OCI-LY7 (cell line): ENCODE data around the gene SPIB. TPM values are rescaled to one million over a fixed set of nuclear protein-coding genes. Genes with fewer than 3 reads are reported as not detected.

ENCODE experiments used
- Bru-seq: library from RNA; stranded (reverse); fragments of 400-500 nt; gene quantifications from one replicate; lab custom pipeline; 2021; lab: Mats Ljungman, UMichigan
- BruChase-seq, 2 experiments: library from RNA; stranded (reverse); fragments of 400-500 nt; gene quantifications; one replicate each; lab custom pipeline; 2021; lab: Mats Ljungman, UMichigan
- BruUV-seq: library from RNA; stranded (reverse); fragments of 400-500 nt; replicated peaks from 2 replicates; lab custom pipeline; 2021; lab: Mats Ljungman, UMichigan
- CTCF ChIA-PET: fragments of 300-600 bp; sonication (Branson Sonifier 250); formaldehyde crosslinking; loops from one replicate; lab custom pipeline; 2022; ENCODE audit warnings: antibody characterized with exemption; ENCODE audit not compliant: unreplicated experiment; lab: Charles Lee
- POLR2A ChIA-PET: fragments of 300-600 bp; sonication (Branson Sonifier 250); formaldehyde crosslinking; loops from one replicate; lab custom pipeline; 2022; ENCODE audit warnings: antibody characterized with exemption; lab: Charles Lee
- DNase-seq: peaks from one replicate; pipeline ENCODE4 v3.0.0-alpha.2; 2015; ENCODE audit warnings: low spot score
- H2AFZ ChIP-seq: fragments of 200-600 bp; sonication (generic), shearing (Covaris generic); 2 replicates; pipeline ENCODE4 v1.6.1; 2014; ENCODE audit warnings: mild to moderate bottlenecking, antibody characterized with exemption, low read length, moderate library complexity
- H3K27ac ChIP-seq: fragments of 200-600 bp; sonication (generic); 2 replicates; pipeline ENCODE4 v1.5.1; 2014; ENCODE audit warnings: mixed run types, low read depth, mild to moderate bottlenecking, moderate library complexity, low read length, inconsistent platforms; ENCODE audit not compliant: poor library complexity, severe bottlenecking
- H3K36me3 ChIP-seq: fragments of 200-600 bp; sonication (generic); 2 replicates; pipeline ENCODE4 v1.6.1; 2014; ENCODE audit warnings: mild to moderate bottlenecking, antibody characterized with exemption, low read length, moderate library complexity, mixed read lengths; ENCODE audit not compliant: insufficient read depth
- H3K4me1 ChIP-seq: fragments of 200-600 bp; sonication (generic); 2 replicates; pipeline ENCODE4 v1.5.1; 2014; ENCODE audit warnings: mild to moderate bottlenecking, low read length; ENCODE audit not compliant: insufficient read depth, poor library complexity, severe bottlenecking
- H3K4me2 ChIP-seq: fragments of 200-600 bp; sonication (generic); 2 replicates; pipeline ENCODE4 v1.6.1; 2014; ENCODE audit warnings: mild to moderate bottlenecking, low read length
- H3K4me3 ChIP-seq: fragments of 200-600 bp; sonication (generic); 2 replicates; pipeline ENCODE4 v1.5.1; 2014; ENCODE audit warnings: mild to moderate bottlenecking, low read depth, low read length; ENCODE audit not compliant: poor library complexity, severe bottlenecking
- H3K79me2 ChIP-seq: fragments of 200-600 bp; sonication (generic); 2 replicates; pipeline ENCODE4 v1.6.1; 2016; ENCODE audit warnings: low read depth, mild to moderate bottlenecking, low read length, moderate library complexity, mixed read lengths; ENCODE audit not compliant: insufficient read depth
- H3K9me2 ChIP-seq: fragments of 200-600 bp; sonication (generic); 2 replicates; pipeline ENCODE4 v1.6.1; 2016; ENCODE audit warnings: mild to moderate bottlenecking, low read length, mixed read lengths; ENCODE audit not compliant: insufficient read depth
- H3K9me3 ChIP-seq: fragments of 200-600 bp; sonication (generic); 2 replicates; pipeline ENCODE4 v1.6.1; 2014; ENCODE audit warnings: mild to moderate bottlenecking, mixed run types, low read length, mixed read lengths
- H4K20me1 ChIP-seq: fragments of 200-600 bp; sonication (generic); 2 replicates; pipeline ENCODE4 v1.6.1; 2014; ENCODE audit warnings: mild to moderate bottlenecking, antibody characterized with exemption, low read length, moderate library complexity, mixed read lengths; ENCODE audit not compliant: insufficient read depth
- CTCF ChIP-seq: fragments of 200-600 bp; sonication (generic); conservative IDR thresholded peaks from 2 replicates; pipeline ENCODE4 v1.5.1; 2014; ENCODE audit warnings: mild to moderate bottlenecking, antibody characterized with exemption, low read length, moderate library complexity, mixed read lengths
- EZH2phosphoT487 ChIP-seq: fragments of 200-600 bp; sonication (generic); IDR thresholded peaks from 2 replicates; pipeline ENCODE4 v1.6.1; 2018; ENCODE audit warnings: low read depth, borderline replicate concordance, mild to moderate bottlenecking, mixed run types, antibody characterized with exemption, low read length, moderate library complexity, mixed read lengths
- intact Hi-C: fragments of 100-400 bp; cut with micrococcal nuclease; formaldehyde crosslinking; loops from one replicate; pipeline ENCODE4 v1.10.0; 2022; ENCODE audit not compliant: unreplicated experiment
- long read RNA-seq: library from polyadenylated mRNA; stranded (forward); transcript quantifications from one replicate; pipeline ENCODE4 v2.0.0, GENCODE V29; 2022
- total RNA-seq, 2 experiments: library from RNA; depleted of rRNA in 1 of 2; stranded (reverse); fragments of >200 nt in 1 of 2; shearing (Covaris generic) in 1 of 2; gene quantifications; 2 replicates each; pipeline ENCODE4 v1.2.3, GENCODE V29; 2014 to 2022

The SPIB gene
- 122 and 145 TPM in 2 replicates for total RNA-seq (2014; rRNA removed; shearing (Covaris generic))
- 99.4 and 101 TPM in 2 replicates for total RNA-seq (2022)
- percentile 79 among the genes with signal in this experiment for Bru-seq, nascent RNA
- percentile 88 among the genes with signal in this experiment for BruChase-seq, experiment 1, labeled RNA remaining after a 6-hour chase
- BruChase-seq, experiment 2, labeled RNA remaining after a 2-hour chase, result percentile 93 among the genes with signal in this experiment
- long read RNA-seq, transcript SPIB-202 (5 exons, 3,311 nt), result minor isoform, 6 of 103 reads
- long read RNA-seq, transcript SPIB-205 (6 exons, 3,791 nt), result major isoform, 42 of 103 reads
- long read RNA-seq, partial matches to known transcripts, result 48 of 103 reads
- long read RNA-seq, other reads (novel, unspliced or antisense), result 3 of 103 reads

- H3K4me2 ChIP-seq, result peak within 1 kb of the TSS; percentile 92
- H3K9me2 ChIP-seq, result no peaks in the 10 kb centered on the region
- H3K79me2 ChIP-seq, result peaks cover 41% of the 10 kb centered on the region
- H3K27ac ChIP-seq, result peak within 1 kb of the TSS; percentile 91
- H3K4me3 ChIP-seq, result peak within 1 kb of the TSS; percentile 80
- POLR2A ChIA-PET, result interaction anchor here (1.0 kb wide), 1 partner anchor 89 kb away, joined by 3 read pairs; the partner anchor contains the start of gene KCNC3
- H3K9me3 ChIP-seq, result peaks cover 5% of the 10 kb centered on the region; the same call in 1 of the 2 replicates
- peaks cover 56% of the 10 kb centered on the region for H3K36me3 ChIP-seq
- no peak within 1 kb of the TSS for H2AFZ ChIP-seq
- TF ChIP-seq EZH2phosphoT487, result no peak
- TF ChIP-seq CTCF, result no peak
- BruUV-seq, result no TSS peak
- no peaks in the 10 kb centered on the region; the same call in 1 of the 2 replicates for H4K20me1 ChIP-seq
- CTCF ChIA-PET, result no interaction called here
- H3K4me1 ChIP-seq, result peaks cover 66% of the 10 kb centered on the region
- intact Hi-C loops, result loop anchor here (1.0 kb wide), 1 partner anchor 13 kb away; no protein-coding TSS in a partner anchor
- DNase-seq, result peak; percentile 75
These were observed at the start of gene SPIB for GRCh38 chr19:50418176-50419021. SPIB (plus strand) TSS chr19:50418938; CDS start chr19:50418963, 25 bp downstream.

- no peak overlapping the region for H2AFZ ChIP-seq
- intact Hi-C loops, result no loop called here
- CTCF ChIA-PET, result no interaction called here
These were observed 46.7 kb upstream of the SPIB start for GRCh38 chr19:50371914-50372475.

More at GRCh38 chr19:50371914-50372475, 46.7 kb upstream of the SPIB start:
- H3K27ac ChIP-seq, result no peak overlapping the region
- no peak overlapping the region for H3K4me2 ChIP-seq
- no peaks in the 10 kb centered on the region; the same call in 1 of the 2 replicates for H3K79me2 ChIP-seq
- no peak overlapping the region for H3K4me3 ChIP-seq
- no peaks in the 10 kb centered on the region for H4K20me1 ChIP-seq
- H3K9me3 ChIP-seq, result no peaks in the 10 kb centered on the region
- H3K4me1 ChIP-seq, result peaks cover 33% of the 10 kb centered on the region
- no peaks in the 10 kb centered on the region for H3K36me3 ChIP-seq
- no peak for TF ChIP-seq EZH2phosphoT487
- no peak for TF ChIP-seq CTCF
- DNase-seq, result no peak
- no peaks in the 10 kb centered on the region for H3K9me2 ChIP-seq
- POLR2A ChIA-PET, result no interaction called here
- BruUV-seq, result no TSS peak
